Keratinocyte (primary cell): ENCODE results near the gene SETBP1.

Source experiments
- EZH2 ChIP-seq: IDR thresholded peaks from one replicate; pipeline ENCODE4 v1.6.1; 2012; ENCODE audit warnings: inconsistent platforms, mild to moderate bottlenecking, low read length, moderate library complexity
- TF ChIP-seq, protein P1 (sequence below), 3 experiments: IDR thresholded peaks in 1 of 3; conservative IDR thresholded peaks in 1 of 3; optimal IDR thresholded peaks in 1 of 3; 2 replicates in 2 of 3; 3 replicates in 1 of 3; pipeline versions ENCODE3 to v1.5.1; 2011; ENCODE audit warnings: low read length in 3 of 3, mild to moderate bottlenecking in 3 of 3, moderate library complexity in 2 of 3, control low read depth in 1 of 3, inconsistent platforms in 1 of 3; ENCODE audit not compliant: insufficient read depth in 2 of 3; ENCODE audit errors: extremely low read depth in 1 of 3

DNA sequence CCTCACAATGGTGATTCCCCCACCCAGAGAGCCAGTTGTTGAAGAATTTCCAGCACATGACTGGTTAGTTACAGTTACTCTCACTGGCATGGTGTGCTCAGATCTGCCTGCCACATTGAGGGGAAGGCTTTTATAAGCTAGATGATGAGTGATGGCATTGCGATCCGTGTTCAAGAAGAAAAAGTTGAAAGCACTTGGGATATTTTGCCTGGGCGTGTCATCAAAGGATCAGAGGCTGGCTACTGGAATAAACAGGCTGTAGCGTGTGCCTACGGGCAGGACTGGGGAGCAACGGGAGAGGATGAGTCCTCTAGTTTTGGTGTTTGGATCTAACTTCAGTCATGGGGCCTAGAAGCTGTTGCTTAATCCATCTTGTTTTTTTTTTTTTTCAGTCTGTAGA lies 175.0 kb downstream of the SETBP1 start:
- TF ChIP-seq, protein P1, sequence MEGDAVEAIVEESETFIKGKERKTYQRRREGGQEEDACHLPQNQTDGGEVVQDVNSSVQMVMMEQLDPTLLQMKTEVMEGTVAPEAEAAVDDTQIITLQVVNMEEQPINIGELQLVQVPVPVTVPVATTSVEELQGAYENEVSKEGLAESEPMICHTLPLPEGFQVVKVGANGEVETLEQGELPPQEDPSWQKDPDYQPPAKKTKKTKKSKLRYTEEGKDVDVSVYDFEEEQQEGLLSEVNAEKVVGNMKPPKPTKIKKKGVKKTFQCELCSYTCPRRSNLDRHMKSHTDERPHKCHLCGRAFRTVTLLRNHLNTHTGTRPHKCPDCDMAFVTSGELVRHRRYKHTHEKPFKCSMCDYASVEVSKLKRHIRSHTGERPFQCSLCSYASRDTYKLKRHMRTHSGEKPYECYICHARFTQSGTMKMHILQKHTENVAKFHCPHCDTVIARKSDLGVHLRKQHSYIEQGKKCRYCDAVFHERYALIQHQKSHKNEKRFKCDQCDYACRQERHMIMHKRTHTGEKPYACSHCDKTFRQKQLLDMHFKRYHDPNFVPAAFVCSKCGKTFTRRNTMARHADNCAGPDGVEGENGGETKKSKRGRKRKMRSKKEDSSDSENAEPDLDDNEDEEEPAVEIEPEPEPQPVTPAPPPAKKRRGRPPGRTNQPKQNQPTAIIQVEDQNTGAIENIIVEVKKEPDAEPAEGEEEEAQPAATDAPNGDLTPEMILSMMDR (optimal IDR thresholded peaks at IDR 0.05 in 1 of 3, IDR thresholded peaks at IDR 0.05 in 1 of 3, conservative IDR thresholded peaks at IDR 0.05 in 1 of 3; ENCODE audit: extremely low read depth in 1 of 3, insufficient read depth in 2 of 3, low read length in 3 of 3) = no peak
- no peak for TF ChIP-seq EZH2
